ENCODE measurements around the gene ZSCAN10. TPM values are rescaled to one million over a fixed set of nuclear protein-coding genes. Genes with fewer than 3 reads are reported as not detected.
A peak's percentile ranks its signal among the peaks of the same experiment; 100 is the strongest.

ZSCAN10 gene
- total RNA-seq, 1 experiment from 2014 or later, result not detected

DNA sequence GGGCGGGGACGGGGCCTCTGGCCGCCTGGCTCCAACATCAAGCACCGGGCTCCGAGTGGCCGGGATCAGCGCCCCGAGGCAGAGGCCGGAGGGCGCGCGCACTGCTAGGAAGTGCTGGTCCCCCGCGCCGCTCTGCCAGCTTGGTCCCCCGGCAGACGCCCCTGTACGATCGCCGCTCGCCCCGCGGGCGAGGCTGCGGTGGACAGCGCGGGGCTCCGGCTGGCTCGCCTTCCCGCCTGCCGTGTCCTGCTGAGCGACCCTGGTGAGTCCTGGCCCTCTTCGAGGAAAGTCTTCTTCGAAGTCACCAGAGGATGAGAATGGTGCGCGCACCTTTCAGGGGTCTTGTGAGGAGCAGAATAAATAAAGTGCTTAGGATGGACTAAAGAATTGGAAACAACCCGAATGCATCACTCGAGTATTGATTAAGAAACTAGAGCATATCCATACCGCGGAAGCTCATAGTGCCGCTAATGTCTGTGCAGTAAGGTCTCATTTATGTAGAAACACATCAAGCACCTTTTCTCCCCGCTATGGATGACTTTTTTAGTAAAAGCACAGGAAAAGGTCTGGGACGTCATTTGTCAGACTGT lies 36.1 kb upstream of the ZSCAN10 start:
- Histone ChIP-seq H3K27me3 (ENCODE audit: low read length) (no peaks in the 10 kb centered on the region), H3K9me3 (ENCODE audit: low read length) (no peaks in the 10 kb centered on the region), H3K9ac (ENCODE audit: low read length) (peak overlapping the region; percentile 92), H3K79me2 (ENCODE audit: low read length) (peaks cover 34% of the 10 kb centered on the region), H3F3A (ENCODE audit: low read length, unreplicated experiment) (peaks cover under 1% of the 10 kb centered on the region), H3K4me3 (ENCODE audit: low read length) (peak overlapping the region; percentile 99), H2AFZ (ENCODE audit: low read length) (peak overlapping the region; percentile 96), H3K27ac (ENCODE audit: low read length) (peak overlapping the region; percentile 30), H3K9me2 (replicated peaks; ENCODE audit: low read length) (no peaks in the 10 kb centered on the region), H4K20me1 (ENCODE audit: low read length) (no peaks in the 10 kb centered on the region), H3K4me1 (ENCODE audit: insufficient read depth, low read length) (peaks cover 6% of the 10 kb centered on the region; the same call in 1 of the 2 replicates), H3K36me3 (ENCODE audit: low read depth, low read length) (0 out of 2 replicates have a peak, but pooled peaks cover 3% of the 10 kb centered on the region), H3K4me2 (ENCODE audit: low read length) (peak overlapping the region; percentile 97)
- CTCF ChIA-PET, result interaction anchor here (0.6 kb wide), 1 partner anchor 1450 kb away, joined by 7 read pairs; no protein-coding TSS in a partner anchor
- intact Hi-C loops (cut with micrococcal nuclease), result loop anchor here (1.0 kb wide), 1 partner anchor 14 kb away; no protein-coding TSS in a partner anchor
- POLR2A ChIA-PET (ENCODE audit: unreplicated experiment), result interaction anchor here (0.5 to 1.3 kb wide), 2 partner anchors 15 to 281 kb away, joined by 9 to 12 read pairs; no protein-coding TSS in a partner anchor
- DNase-seq (no peak), ATAC-seq (peak; percentile 50)
- TSS peak; percentile 76 for BruUV-seq (replicated peaks)
- TF ChIP-seq CTCF (conservative IDR thresholded peaks at IDR 0.05; ENCODE audit: low read depth, low read length), result no peak
- no peak for TF ChIP-seq EZH2 (IDR thresholded peaks at IDR 0.05; ENCODE audit: low read length, unreplicated experiment)

DNA sequence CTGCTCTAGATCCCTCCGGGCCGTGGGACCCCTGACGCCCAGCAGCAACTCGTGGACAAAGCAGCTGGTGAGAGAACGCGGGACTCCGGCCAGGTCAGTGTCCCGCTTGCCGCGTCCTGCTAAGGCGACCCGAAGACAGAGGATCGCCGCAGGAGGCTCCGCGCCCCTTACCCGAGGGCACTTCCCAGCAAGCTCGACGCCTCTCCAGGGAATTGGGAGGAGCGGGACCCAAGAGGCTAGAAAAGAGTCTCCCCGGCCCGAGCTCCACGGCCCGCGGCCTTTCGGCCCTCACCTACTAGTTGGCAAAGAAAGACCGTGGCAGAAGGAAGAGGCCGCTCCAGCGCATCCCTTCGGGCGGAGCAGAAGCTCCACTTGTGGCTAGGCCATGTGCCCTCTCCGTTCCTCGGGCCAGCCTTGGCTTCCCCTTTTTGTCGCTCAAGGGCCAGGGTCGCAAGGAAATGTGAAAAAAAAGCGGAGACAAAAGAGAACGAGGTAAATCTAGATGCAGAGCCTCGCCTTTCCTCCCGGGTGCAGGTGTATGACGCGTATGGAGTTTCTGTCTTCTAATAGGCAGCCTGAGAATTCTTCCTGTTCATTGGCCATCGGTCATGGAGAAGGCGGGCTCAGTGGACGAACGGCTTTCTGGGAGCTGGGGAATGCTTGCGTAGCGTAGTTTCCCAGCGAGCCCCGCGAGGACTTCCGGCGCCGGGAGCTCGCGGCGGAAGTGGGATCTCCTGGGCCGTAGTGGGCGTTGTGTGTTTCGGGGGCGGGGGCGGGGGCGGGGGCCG lies 35.4 kb upstream of the ZSCAN10 start, which contains the start of gene ZNF213:
TSS of gene ZNF213 (plus strand) at position 692 of the 788 bp plus-strand sequence. CDS start 2,252 bp downstream, outside the sequence.
- peak within 1 kb of the TSS; percentile 99 for H3K4me3 ChIP-seq (ENCODE audit: low read length)
- TSS peak; percentile 84 for BruUV-seq (replicated peaks)
- intact Hi-C loops (cut with micrococcal nuclease), result loop anchor here (1.0 kb wide), 1 partner anchor 15 kb away; no protein-coding TSS in a partner anchor
- no peaks in the 10 kb centered on the region for H3K9me2 ChIP-seq (replicated peaks; ENCODE audit: low read length)
- H2AFZ ChIP-seq (ENCODE audit: low read length), result peak within 1 kb of the TSS; percentile 96
- H3K79me2 ChIP-seq (ENCODE audit: low read length), result peaks cover 34% of the 10 kb centered on the region
- peaks cover 7% of the 10 kb centered on the region for H3F3A ChIP-seq (ENCODE audit: low read length, unreplicated experiment)
- H4K20me1 ChIP-seq (ENCODE audit: low read length), result no peaks in the 10 kb centered on the region
- no peaks in the 10 kb centered on the region for H3K9me3 ChIP-seq (ENCODE audit: low read length)
- H3K27me3 ChIP-seq (ENCODE audit: low read length), result no peaks in the 10 kb centered on the region
- DNase-seq (peak; percentile 95), ATAC-seq (peak; percentile 94)
- 0 out of 2 replicates have a peak, but pooled peaks cover 3% of the 10 kb centered on the region for H3K36me3 ChIP-seq (ENCODE audit: low read depth, low read length)
- peak within 1 kb of the TSS; percentile 67 for H3K27ac ChIP-seq (ENCODE audit: low read length)
- TF ChIP-seq CTCF (conservative IDR thresholded peaks at IDR 0.05; ENCODE audit: low read depth, low read length) (no peak), EZH2phosphoT487 (IDR thresholded peaks at IDR 0.05; ENCODE audit: borderline replicate concordance, low read length) (no peak), EZH2 (IDR thresholded peaks at IDR 0.05; ENCODE audit: low read length, unreplicated experiment) (no peak)
- peak within 1 kb of the TSS; percentile 99 for H3K9ac ChIP-seq (ENCODE audit: low read length)
- CTCF ChIA-PET, result interaction anchor here (0.6 kb wide), 1 partner anchor 1451 kb away, joined by 7 read pairs; no protein-coding TSS in a partner anchor
- peak within 1 kb of the TSS; percentile 97 for H3K4me2 ChIP-seq (ENCODE audit: low read length)
- POLR2A ChIA-PET (ENCODE audit: unreplicated experiment), result interaction anchor here (0.5 to 1.3 kb wide), 2 partner anchors 16 to 282 kb away, joined by 9 to 12 read pairs; no protein-coding TSS in a partner anchor
- peaks cover 6% of the 10 kb centered on the region; the same call in 1 of the 2 replicates for H3K4me1 ChIP-seq (ENCODE audit: insufficient read depth, low read length)

Data from PC-3 (cell line).